GM21360 (cell line): Measurements from ENCODE around the gene EGFL8.
"Not testable (repeated sequence)": the region's sequence is repeated elsewhere in the genome, so short reads cannot be mapped to it uniquely, and the experiment has no call there.

Experiments used
- ATAC-seq: cut with Tn5 transposase; IDR thresholded peaks from one replicate; pipeline ENCODE4 v1.9.1; 2021; ENCODE audit warnings: mild to moderate bottlenecking, moderate library complexity; ENCODE audit not compliant: unreplicated experiment

Gene EGFL8

GRCh38 chr6:32164295-32164694 is at the start of gene EGFL8:
EGFL8 (plus strand) TSS chr6:32164595; CDS start chr6:32166166, 1,571 bp downstream.
- no peak for ATAC-seq

- ATAC-seq = no peak
Observed at GRCh38 chr6:32114796-32115195, 49.6 kb upstream of the EGFL8 start.

- no peak for ATAC-seq
Observed at GRCh38 chr6:32115623-32116022, 48.8 kb upstream of the EGFL8 start.

- ATAC-seq = no peak
Observed at GRCh38 chr6:32116674-32117073, 47.7 kb upstream of the EGFL8 start.

GRCh38 chr6:32117461-32117860 is 46.9 kb upstream of the EGFL8 start:
- no peak for ATAC-seq

GRCh38 chr6:32118782-32119628 is 45.4 kb upstream of the EGFL8 start:
- no peak for ATAC-seq

- ATAC-seq = no peak
Observed at GRCh38 chr6:32120573-32121059, 43.8 kb upstream of the EGFL8 start.

- no peak for ATAC-seq
Observed at GRCh38 chr6:32123681-32124080, 40.7 kb upstream of the EGFL8 start.

GRCh38 chr6:32126880-32127279 is 37.5 kb upstream of the EGFL8 start:
- no peak for ATAC-seq

- no peak for ATAC-seq
Observed at GRCh38 chr6:32127409-32127716, 37.0 kb upstream of the EGFL8 start.

- ATAC-seq = peak; percentile 80
Observed at GRCh38 chr6:32127717-32128592, 36.4 kb upstream of the EGFL8 start, which contains the start of gene ATF6B. ATF6B (minus strand) TSS chr6:32128246; CDS start chr6:32128207, 39 bp downstream.

GRCh38 chr6:32128751-32129296 is 35.6 kb upstream of the EGFL8 start:
- no peak for ATAC-seq

- ATAC-seq = no peak
Observed at GRCh38 chr6:32129297-32130088, 34.9 kb upstream of the EGFL8 start.

- ATAC-seq = no peak
Observed at GRCh38 chr6:32131439-32131948, 32.9 kb upstream of the EGFL8 start.

GRCh38 chr6:32132110-32132509 is 32.3 kb upstream of the EGFL8 start:
- no peak for ATAC-seq

GRCh38 chr6:32133786-32134185 is 30.6 kb upstream of the EGFL8 start:
- no peak for ATAC-seq

- ATAC-seq = no peak
Observed at GRCh38 chr6:32137454-32137853, 26.9 kb upstream of the EGFL8 start.

- ATAC-seq = no peak
Observed at GRCh38 chr6:32139590-32139989, 24.8 kb upstream of the EGFL8 start.

GRCh38 chr6:32140420-32141046 is 23.9 kb upstream of the EGFL8 start:
- ATAC-seq = no peak

GRCh38 chr6:32144238-32144637 is 20.2 kb upstream of the EGFL8 start:
- not testable (repeated sequence) for ATAC-seq
